Activated B cell treated with CpG ODN at 0.5 μM for 24 hours (primary cell): Measurements from ENCODE around the gene TIAM2. TPM values are rescaled to one million over a fixed set of nuclear protein-coding genes. Genes with fewer than 3 reads are reported as not detected.

Source experiments
- ATAC-seq: fragments of 200-7000 bp; cut with Tn5 transposase; one replicate; pipeline ENCODE4 v1.10.0; 2021; ENCODE audit warnings: low read depth, mild to moderate bottlenecking, moderate library complexity
- CTCF ChIA-PET: fragments of 350-600 bp; sonication (Branson Sonifier 250); formaldehyde crosslinking; loops from one replicate; lab custom pipeline; 2021; ENCODE audit warnings: antibody characterized with exemption; lab: Charles Lee
- POLR2A ChIA-PET: fragments of 350-600 bp; sonication (Branson Sonifier 250); formaldehyde crosslinking; loops from one replicate; lab custom pipeline; 2021; ENCODE audit warnings: antibody characterized with exemption; lab: Charles Lee
- DNase-seq: peaks from one replicate; pipeline ENCODE4 v3.0.0; 2022
- H3K27ac Mint-ChIP-seq: one replicate; pipeline ENCODE4 v1.8.0; 2020; ENCODE audit warnings: mixed read lengths
- H3K27me3 Mint-ChIP-seq: one replicate; pipeline ENCODE4 v1.8.0; 2021; ENCODE audit warnings: mixed read lengths
- H3K36me3 Mint-ChIP-seq: one replicate; pipeline ENCODE4 v1.8.0; 2021; ENCODE audit warnings: low read depth, mixed read lengths
- H3K4me1 Mint-ChIP-seq: one replicate; pipeline ENCODE4 v1.8.0; 2021; ENCODE audit warnings: mixed read lengths
- H3K4me3 Mint-ChIP-seq: one replicate; pipeline ENCODE4 v1.8.0; 2020; ENCODE audit warnings: mild to moderate bottlenecking, mixed read lengths
- H3K9me3 Mint-ChIP-seq: one replicate; pipeline ENCODE4 v1.8.0; 2020; ENCODE audit warnings: mixed read lengths
- CTCF ChIP-seq: fragments of 200-600 bp; IDR thresholded peaks from one replicate; pipeline ENCODE4 v1.8.0; 2022; ENCODE audit warnings: antibody characterized with exemption, mild to moderate bottlenecking
- intact Hi-C: fragments of 100-400 bp; cut with micrococcal nuclease; formaldehyde crosslinking; loops from one replicate; pipeline ENCODE4 v1.15.1; 2024
- total RNA-seq: library from RNA; stranded (reverse); gene quantifications from 2 replicates; pipeline ENCODE4 v1.2.3, GENCODE V29; 2022

TIAM2 gene
- total RNA-seq, 1 donor from 2014 or later = 13.0 TPM

- Mint-ChIP-seq H3K27ac (peak overlapping the region; percentile 42), H3K4me3 (peak overlapping the region; percentile 59), H3K27me3 (no peaks in the 10 kb centered on the region), H3K36me3 (no peaks in the 10 kb centered on the region), H3K9me3 (no peaks in the 10 kb centered on the region), H3K4me1 (peaks cover 55% of the 10 kb centered on the region)
- no peak for TF ChIP-seq CTCF
- intact Hi-C loops = no loop called here
- ChIA-PET POLR2A (no interaction called here), CTCF (no interaction called here)
- DNase-seq = no peak
- no peak for ATAC-seq
These were observed 190.4 kb downstream of the TIAM2 start for GRCh38 chr6:155185544-155185943.

- H3K9me3 Mint-ChIP-seq = no peaks in the 10 kb centered on the region
- ATAC-seq (no peak), DNase-seq (no peak)
- no peaks in the 10 kb centered on the region for H3K27me3 Mint-ChIP-seq
- ChIA-PET CTCF (no interaction called here), POLR2A (interaction anchor here (1.5 kb wide), 1 partner anchor 50 kb away, joined by 3 read pairs; no protein-coding TSS in a partner anchor)
- intact Hi-C loops = no loop called here
- no peak for TF ChIP-seq CTCF
- H3K4me1 Mint-ChIP-seq = peaks cover 50% of the 10 kb centered on the region
- peak overlapping the region; percentile 42 for H3K27ac Mint-ChIP-seq
- no peaks in the 10 kb centered on the region for H3K36me3 Mint-ChIP-seq
- H3K4me3 Mint-ChIP-seq = peak overlapping the region; percentile 59
These were observed 191.0 kb downstream of the TIAM2 start for GRCh38 chr6:155186052-155186658.

DNA sequence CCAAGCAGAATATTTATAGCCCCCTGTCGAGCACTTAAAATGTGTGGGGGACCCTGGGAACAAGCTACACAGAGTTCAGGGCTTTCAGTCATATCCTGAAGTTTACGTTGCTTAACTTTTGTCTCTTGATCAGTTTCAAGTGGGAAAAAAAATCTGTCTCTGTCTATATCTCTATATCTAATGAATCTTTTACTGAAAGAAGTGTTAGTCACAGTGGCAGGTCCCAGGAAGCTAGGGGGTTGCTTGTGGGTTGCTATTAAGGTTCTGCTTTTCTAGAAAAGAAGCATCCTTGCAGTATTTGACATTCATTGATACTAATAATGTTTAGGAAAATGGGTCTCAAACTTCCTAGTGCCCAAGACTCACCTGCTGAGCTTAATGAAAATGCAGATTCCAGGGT lies 192.0 kb downstream of the TIAM2 start:
- no peak for DNase-seq
- Mint-ChIP-seq H3K9me3 (no peaks in the 10 kb centered on the region), H3K4me1 (peaks cover 41% of the 10 kb centered on the region), H3K27me3 (no peaks in the 10 kb centered on the region), H3K36me3 (no peaks in the 10 kb centered on the region), H3K4me3 (no peak overlapping the region), H3K27ac (no peak overlapping the region)
- POLR2A ChIA-PET = interaction anchor here (0.7 to 1.5 kb wide), 2 partner anchors 49 to 533 kb away, joined by 3 read pairs; no protein-coding TSS in a partner anchor
- peak; percentile 21 for ATAC-seq
- intact Hi-C loops = no loop called here
- no peak for TF ChIP-seq CTCF
- CTCF ChIA-PET = interaction anchor here (1.1 kb wide), 1 partner anchor 61 kb away, joined by 6 read pairs; no protein-coding TSS in a partner anchor

DNA sequence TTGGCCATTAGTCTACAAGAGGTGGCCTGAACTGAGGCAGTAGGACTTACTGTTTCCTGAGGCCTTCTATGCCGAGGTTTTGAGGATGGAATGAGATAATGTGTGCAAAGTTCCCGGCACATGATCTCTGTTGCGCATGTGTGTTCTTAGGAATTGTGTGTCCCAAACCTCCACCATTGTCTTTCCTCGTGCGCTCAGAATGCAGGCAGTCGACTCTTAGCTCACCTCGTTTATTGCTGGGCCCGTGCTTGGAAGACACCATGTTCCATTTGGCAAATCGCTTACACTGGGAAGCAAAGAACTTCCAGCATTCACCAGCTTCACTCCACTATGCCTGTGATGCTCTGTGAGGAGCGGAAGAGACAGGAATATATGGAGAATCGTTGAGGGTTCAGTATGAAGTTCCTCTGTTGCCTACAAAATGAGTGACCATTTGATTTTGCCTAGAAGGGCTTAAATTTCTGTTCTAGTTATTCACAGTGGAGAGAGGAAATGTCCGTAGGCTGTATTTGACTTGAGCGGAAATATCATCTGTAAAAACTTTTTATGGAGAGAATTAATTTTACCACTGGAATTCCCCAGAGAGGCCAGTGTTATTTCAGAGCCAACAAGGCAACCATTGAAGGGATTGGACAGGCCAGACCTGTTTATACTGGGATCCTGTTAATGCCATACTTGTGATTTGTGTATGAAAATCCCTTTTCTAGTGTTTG lies 193.0 kb downstream of the TIAM2 start:
- TF ChIP-seq CTCF = no peak
- ATAC-seq (no peak), DNase-seq (no peak)
- intact Hi-C loops = no loop called here
- Mint-ChIP-seq H3K4me3 (no peak overlapping the region), H3K4me1 (peaks cover 30% of the 10 kb centered on the region), H3K27ac (no peak overlapping the region), H3K9me3 (no peaks in the 10 kb centered on the region), H3K36me3 (no peaks in the 10 kb centered on the region), H3K27me3 (no peaks in the 10 kb centered on the region)
- CTCF ChIA-PET = interaction anchor here (1.1 kb wide), 2 partner anchors 60 kb away, joined by 4 to 6 read pairs; no protein-coding TSS in a partner anchor
- POLR2A ChIA-PET = no interaction called here
